Measurements from ENCODE around the gene TMEM212.

Gene TMEM212

DNA sequence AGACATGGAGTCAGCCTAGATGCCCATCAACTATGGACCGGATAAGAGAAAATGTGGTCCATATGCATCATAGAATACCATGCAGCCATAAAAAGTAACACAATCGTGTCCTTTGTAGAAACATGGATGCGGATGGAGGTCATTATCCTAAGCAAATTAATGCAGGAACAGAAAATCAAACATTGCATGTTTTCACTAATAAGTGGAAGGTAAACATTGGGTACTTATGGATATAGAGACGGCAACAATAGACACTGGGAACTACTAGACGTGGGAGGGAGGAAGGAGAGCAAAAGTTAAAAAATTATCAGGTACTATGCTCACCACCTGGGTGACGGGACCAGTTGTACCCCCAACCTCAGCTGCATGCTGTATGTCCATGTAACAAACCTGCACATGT is 35.3 kb upstream of the TMEM212 start:
- no peak overlapping the region for H4K8ac ChIP-seq (ENCODE audit: low read depth, low read length)
- H2BK5ac ChIP-seq (ENCODE audit: low read depth, low read length, poor library complexity), result no peak overlapping the region
- H3K4ac ChIP-seq (ENCODE audit: low read depth, low read length), result no peak overlapping the region
- no peaks in the 10 kb centered on the region for H3K36me3 ChIP-seq (ENCODE audit: control insufficient read depth in 1 of 2, insufficient read depth in 2 of 2, low read length in 2 of 2)
- H3K9ac ChIP-seq (ENCODE audit: low read length), result no peak overlapping the region
- H3K79me1 ChIP-seq (ENCODE audit: low read length), result no peaks in the 10 kb centered on the region
- DNase-seq, result no peak
- H3K4me3 ChIP-seq (ENCODE audit: low read depth, low read length), result no peak overlapping the region
- no peak overlapping the region for H2BK12ac ChIP-seq (ENCODE audit: low read length)
- no peak overlapping the region for H2BK120ac ChIP-seq (ENCODE audit: insufficient read depth, low read length, poor library complexity)
- no peaks in the 10 kb centered on the region for H3K27me3 ChIP-seq (ENCODE audit: insufficient read depth, low read length)
- H3K9me3 ChIP-seq (ENCODE audit: insufficient read depth, low read depth, low read length), result no peaks in the 10 kb centered on the region
- no peak overlapping the region for H3K23ac ChIP-seq (ENCODE audit: low read length)
- H3K4me2 ChIP-seq (ENCODE audit: low read length), result no peak overlapping the region
- H3K79me2 ChIP-seq (ENCODE audit: control insufficient read depth, insufficient read depth, low read length, poor library complexity), result no peaks in the 10 kb centered on the region
- H3K14ac ChIP-seq (ENCODE audit: low read length), result no peak overlapping the region
- peaks cover 0 to 7% of the 10 kb centered on the region in 2 experiments for H3K4me1 ChIP-seq (ENCODE audit: control insufficient read depth in 1 of 2, insufficient read depth in 2 of 2, low read length in 2 of 2)
- H2AFZ ChIP-seq (ENCODE audit: insufficient read depth, low read length, poor library complexity), result no peak overlapping the region
- no peak overlapping the region for H2AK5ac ChIP-seq (ENCODE audit: low read length)
- no peak overlapping the region for H4K91ac ChIP-seq (ENCODE audit: low read depth, low read length)
- WGBS (ENCODE audit: extremely low coverage, insufficient coverage, insufficient read length), result no CpG with 5 or more reads among the region's 6 CpGs
- H3K27ac ChIP-seq (ENCODE audit: low read depth, low read length), result no peak overlapping the region
- no peak overlapping the region for H4K12ac ChIP-seq (ENCODE audit: low read depth, low read length)
- no peak overlapping the region for H3K18ac ChIP-seq (ENCODE audit: low read length)

DNA sequence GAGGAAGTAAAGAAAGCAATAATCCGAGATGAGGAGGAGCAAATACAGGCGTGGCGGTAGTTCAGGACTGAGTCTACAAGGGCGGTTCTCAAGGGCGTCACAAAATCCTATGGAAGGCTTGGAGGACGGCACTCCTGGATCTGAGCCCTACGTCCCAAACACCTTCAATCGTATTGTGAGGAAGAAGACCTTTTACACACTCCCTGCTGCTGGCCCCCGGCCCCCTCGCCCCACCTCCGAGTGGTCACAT is 33.6 kb upstream of the TMEM212 start:
- no peaks in the 10 kb centered on the region for H3K36me3 ChIP-seq (ENCODE audit: control insufficient read depth in 1 of 2, insufficient read depth in 2 of 2, low read length in 2 of 2)
- no peak overlapping the region for H3K27ac ChIP-seq (ENCODE audit: low read depth, low read length)
- peak overlapping the region; percentile 60 for H3K4me3 ChIP-seq (ENCODE audit: low read depth, low read length)
- no peaks in the 10 kb centered on the region for H3K27me3 ChIP-seq (ENCODE audit: insufficient read depth, low read length)
- no peak overlapping the region for H4K91ac ChIP-seq (ENCODE audit: low read depth, low read length)
- H2BK5ac ChIP-seq (ENCODE audit: low read depth, low read length, poor library complexity), result no peak overlapping the region
- peak overlapping the region; percentile 18 for H3K9ac ChIP-seq (ENCODE audit: low read length)
- H3K4me1 ChIP-seq (ENCODE audit: control insufficient read depth in 1 of 2, insufficient read depth in 2 of 2, low read length in 2 of 2), result peaks cover 0 to 7% of the 10 kb centered on the region in 2 experiments
- DNase-seq, result no peak
- peak overlapping the region; percentile 27 for H2AFZ ChIP-seq (ENCODE audit: insufficient read depth, low read length, poor library complexity)
- H2BK12ac ChIP-seq (ENCODE audit: low read length), result no peak overlapping the region
- H3K14ac ChIP-seq (ENCODE audit: low read length), result no peak overlapping the region
- no peak overlapping the region for H4K8ac ChIP-seq (ENCODE audit: low read depth, low read length)
- no peaks in the 10 kb centered on the region for H3K9me3 ChIP-seq (ENCODE audit: insufficient read depth, low read depth, low read length)
- no peak overlapping the region for H2AK5ac ChIP-seq (ENCODE audit: low read length)
- no peak overlapping the region for H3K18ac ChIP-seq (ENCODE audit: low read length)
- H3K23ac ChIP-seq (ENCODE audit: low read length), result no peak overlapping the region
- H3K4me2 ChIP-seq (ENCODE audit: low read length), result peak overlapping the region; percentile 92
- no peak overlapping the region for H3K4ac ChIP-seq (ENCODE audit: low read depth, low read length)
- H3K79me1 ChIP-seq (ENCODE audit: low read length), result no peaks in the 10 kb centered on the region
- no peaks in the 10 kb centered on the region for H3K79me2 ChIP-seq (ENCODE audit: control insufficient read depth, insufficient read depth, low read length, poor library complexity)
- H4K12ac ChIP-seq (ENCODE audit: low read depth, low read length), result no peak overlapping the region
- no peak overlapping the region for H2BK120ac ChIP-seq (ENCODE audit: insufficient read depth, low read length, poor library complexity)
- no CpG with 5 or more reads among the region's 11 CpGs for WGBS (ENCODE audit: extremely low coverage, insufficient coverage, insufficient read length)

DNA sequence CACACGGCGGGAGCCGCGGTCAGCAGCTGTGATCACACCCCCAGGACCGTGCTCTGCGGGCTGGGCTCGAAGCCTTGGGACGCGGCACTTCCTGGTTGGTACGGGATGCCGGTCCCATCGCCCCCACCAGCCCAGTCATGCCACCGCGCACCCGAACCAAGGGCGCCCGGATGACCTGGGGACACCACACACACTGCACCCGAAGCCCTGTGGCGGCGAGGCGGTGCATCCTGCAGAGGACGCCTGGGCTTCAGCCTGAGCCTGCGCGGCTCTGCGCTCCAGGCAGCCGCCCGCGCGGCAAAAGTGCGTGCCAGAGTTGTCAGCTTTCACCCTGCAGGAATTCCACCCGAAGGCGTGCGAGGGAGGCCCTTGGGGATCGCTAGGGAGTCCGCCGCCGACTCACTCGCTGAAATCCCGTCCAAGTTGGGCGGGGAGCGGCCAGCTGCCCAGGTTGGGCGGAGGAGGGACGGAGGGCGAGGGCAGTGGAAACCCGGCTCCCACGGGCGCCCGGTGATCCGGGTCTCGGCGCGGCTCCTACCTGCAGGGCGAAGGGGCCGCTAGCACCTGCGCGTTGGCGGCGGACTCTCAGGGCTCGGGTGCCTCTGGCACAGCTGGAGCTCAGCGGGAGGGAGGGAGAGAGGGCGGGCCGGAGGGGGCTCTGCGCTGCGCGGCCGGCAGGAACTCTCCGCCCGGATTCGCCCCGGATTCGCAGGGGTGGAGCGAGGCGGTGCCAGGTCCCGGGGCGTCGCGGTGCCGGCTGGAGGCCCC is 33.1 kb upstream of the TMEM212 start, which contains the start of gene PLD1:
TSS of gene PLD1 (minus strand) at position 623 of the 768 bp plus-strand sequence. CDS start 72,432 bp downstream, outside the sequence.
- Histone ChIP-seq H2BK5ac (ENCODE audit: low read depth, low read length, poor library complexity) (no peak within 1 kb of the TSS), H3K79me2 (ENCODE audit: control insufficient read depth, insufficient read depth, low read length, poor library complexity) (no peaks in the 10 kb centered on the region), H2AK5ac (ENCODE audit: low read length) (no peak within 1 kb of the TSS), H3K36me3 (ENCODE audit: control insufficient read depth in 1 of 2, insufficient read depth in 2 of 2, low read length in 2 of 2) (no peaks in the 10 kb centered on the region), H3K4ac (ENCODE audit: low read depth, low read length) (no peak within 1 kb of the TSS), H3K9ac (ENCODE audit: low read length) (peak within 1 kb of the TSS; percentile 18), H4K12ac (ENCODE audit: low read depth, low read length) (no peak within 1 kb of the TSS), H3K4me2 (ENCODE audit: low read length) (peak within 1 kb of the TSS; percentile 92), H4K91ac (ENCODE audit: low read depth, low read length) (peak within 1 kb of the TSS; percentile 41), H3K23ac (ENCODE audit: low read length) (no peak within 1 kb of the TSS), H3K27me3 (ENCODE audit: insufficient read depth, low read length) (no peaks in the 10 kb centered on the region), H2AFZ (ENCODE audit: insufficient read depth, low read length, poor library complexity) (peak within 1 kb of the TSS; percentile 83), H3K18ac (ENCODE audit: low read length) (peak within 1 kb of the TSS; percentile 48), H3K79me1 (ENCODE audit: low read length) (no peaks in the 10 kb centered on the region), H3K27ac (ENCODE audit: low read depth, low read length) (no peak within 1 kb of the TSS), H2BK12ac (ENCODE audit: low read length) (no peak within 1 kb of the TSS), H3K4me3 (ENCODE audit: low read depth, low read length) (peak within 1 kb of the TSS; percentile 60), H2BK120ac (ENCODE audit: insufficient read depth, low read length, poor library complexity) (no peak within 1 kb of the TSS), H3K9me3 (ENCODE audit: insufficient read depth, low read depth, low read length) (no peaks in the 10 kb centered on the region), H3K14ac (ENCODE audit: low read length) (peak within 1 kb of the TSS; percentile 9), H4K8ac (ENCODE audit: low read depth, low read length) (peak within 1 kb of the TSS; percentile 6), H3K4me1 (ENCODE audit: control insufficient read depth in 1 of 2, insufficient read depth in 2 of 2, low read length in 2 of 2) (peaks cover 0 to 7% of the 10 kb centered on the region in 2 experiments)
- DNase-seq, result peak; percentile 96 to 98
- WGBS (ENCODE audit: extremely low coverage, insufficient coverage, insufficient read length), result no CpG with 5 or more reads among the region's 78 CpGs

DNA sequence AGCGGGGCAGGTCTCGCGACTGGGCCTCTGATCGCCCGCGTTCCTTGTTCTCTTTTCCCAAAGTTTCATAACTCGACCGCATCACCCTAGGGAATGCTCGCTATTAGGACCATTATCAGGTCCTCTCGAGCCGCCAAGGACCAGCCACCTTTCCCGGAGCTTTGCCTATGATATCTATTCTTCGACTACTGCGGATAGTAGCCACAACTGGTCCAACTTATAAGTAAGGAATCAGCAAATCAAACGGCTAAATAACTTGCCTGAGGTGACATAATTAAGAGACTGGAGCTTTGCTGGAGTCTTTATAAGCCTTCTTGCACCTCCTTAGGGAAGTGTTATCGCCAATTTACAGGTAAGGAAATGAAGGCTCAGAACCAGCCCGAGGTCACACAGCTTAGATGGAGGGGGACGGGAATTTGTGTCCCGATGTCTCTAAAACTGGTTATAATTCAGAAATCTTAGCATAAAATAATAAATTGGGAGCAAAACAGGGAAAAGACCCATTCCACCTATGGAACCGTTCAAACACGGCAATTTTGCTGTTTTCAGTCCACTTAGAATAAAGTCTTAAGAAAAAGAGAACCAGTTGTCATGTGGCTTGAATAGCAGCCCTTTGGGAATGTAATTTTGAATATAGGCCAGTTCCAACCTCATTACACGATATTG is 32.4 kb upstream of the TMEM212 start:
- Histone ChIP-seq H3K4me1 (ENCODE audit: control insufficient read depth in 1 of 2, insufficient read depth in 2 of 2, low read length in 2 of 2) (peaks cover 0 to 7% of the 10 kb centered on the region in 2 experiments), H4K8ac (ENCODE audit: low read depth, low read length) (no peak overlapping the region), H3K9me3 (ENCODE audit: insufficient read depth, low read depth, low read length) (no peaks in the 10 kb centered on the region), H3K4ac (ENCODE audit: low read depth, low read length) (no peak overlapping the region), H3K18ac (ENCODE audit: low read length) (no peak overlapping the region), H4K91ac (ENCODE audit: low read depth, low read length) (no peak overlapping the region), H2BK120ac (ENCODE audit: insufficient read depth, low read length, poor library complexity) (no peak overlapping the region), H2AFZ (ENCODE audit: insufficient read depth, low read length, poor library complexity) (peak overlapping the region; percentile 83), H3K27ac (ENCODE audit: low read depth, low read length) (no peak overlapping the region), H3K23ac (ENCODE audit: low read length) (no peak overlapping the region), H3K4me3 (ENCODE audit: low read depth, low read length) (peak overlapping the region; percentile 60), H2AK5ac (ENCODE audit: low read length) (no peak overlapping the region), H3K79me2 (ENCODE audit: control insufficient read depth, insufficient read depth, low read length, poor library complexity) (no peaks in the 10 kb centered on the region), H4K12ac (ENCODE audit: low read depth, low read length) (no peak overlapping the region), H2BK5ac (ENCODE audit: low read depth, low read length, poor library complexity) (no peak overlapping the region), H2BK12ac (ENCODE audit: low read length) (no peak overlapping the region), H3K4me2 (ENCODE audit: low read length) (peak overlapping the region; percentile 92), H3K14ac (ENCODE audit: low read length) (no peak overlapping the region), H3K79me1 (ENCODE audit: low read length) (no peaks in the 10 kb centered on the region), H3K27me3 (ENCODE audit: insufficient read depth, low read length) (no peaks in the 10 kb centered on the region), H3K36me3 (ENCODE audit: control insufficient read depth in 1 of 2, insufficient read depth in 2 of 2, low read length in 2 of 2) (no peaks in the 10 kb centered on the region), H3K9ac (ENCODE audit: low read length) (no peak overlapping the region)
- WGBS (ENCODE audit: extremely low coverage, insufficient coverage, insufficient read length), result no CpG with 5 or more reads among the region's 22 CpGs
- peak in 1 of 2 donors; percentile 92 for DNase-seq

Measured in trophoblast cell (in vitro differentiated cells and primary cell).